NCI-H69 (cell line): Measurements from ENCODE around the gene FMN2.

Source experiments
- DNase-seq: peaks from one replicate; lab custom pipeline; 2025; lab: John Stamatoyannopoulos, UW

FMN2 gene

DNA sequence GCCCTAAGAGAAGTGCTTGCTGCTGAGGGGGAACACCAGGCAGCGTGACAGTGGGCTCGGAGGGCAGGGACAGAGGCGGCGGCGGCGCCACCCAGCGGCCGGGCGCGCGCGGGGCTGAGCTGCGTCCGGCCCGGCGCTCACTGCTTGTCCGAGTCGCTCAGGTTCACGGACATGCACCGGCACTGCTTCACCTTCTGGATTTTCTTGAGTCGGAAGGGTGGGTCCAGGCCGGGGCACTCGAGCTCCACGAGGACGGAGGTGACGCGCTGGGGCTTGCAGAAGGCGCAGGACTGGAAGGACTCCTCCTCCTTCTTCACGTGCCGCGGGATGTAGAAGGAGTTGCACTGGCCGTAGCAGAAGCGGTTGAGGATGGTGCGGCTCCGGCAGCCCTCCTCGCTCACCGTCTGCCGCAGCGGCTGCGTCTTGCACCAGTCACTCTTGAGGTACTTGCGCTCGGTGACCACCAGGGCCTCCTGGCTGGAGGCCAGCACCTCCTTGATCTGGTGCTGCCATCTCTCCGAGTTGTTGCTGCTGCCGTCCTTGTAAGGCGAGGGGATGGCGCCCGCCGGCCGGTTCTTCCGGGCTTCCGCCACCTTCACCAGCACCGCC lies 401.3 kb downstream of the FMN2 start:
- no peak for DNase-seq

DNA sequence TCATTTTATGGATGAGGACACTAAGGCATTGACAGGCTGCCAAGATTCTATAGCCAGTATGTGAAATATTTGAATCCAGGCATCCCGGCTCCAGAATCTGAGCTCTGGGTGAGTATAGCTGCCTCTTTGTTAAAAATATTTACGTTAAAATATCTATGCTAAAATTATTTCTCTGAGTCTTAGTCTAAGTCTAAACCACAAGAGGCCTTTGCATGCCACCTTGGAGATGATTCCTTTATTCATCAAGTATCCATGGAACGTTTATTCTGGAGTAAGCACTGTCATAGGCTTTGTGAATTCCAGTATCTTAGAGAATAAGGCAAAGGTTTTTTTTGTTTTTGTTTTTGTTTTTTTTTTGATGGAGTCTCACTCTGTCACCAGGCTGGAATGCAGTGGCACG lies 403.9 kb downstream of the FMN2 start:
- DNase-seq, result no peak

DNA sequence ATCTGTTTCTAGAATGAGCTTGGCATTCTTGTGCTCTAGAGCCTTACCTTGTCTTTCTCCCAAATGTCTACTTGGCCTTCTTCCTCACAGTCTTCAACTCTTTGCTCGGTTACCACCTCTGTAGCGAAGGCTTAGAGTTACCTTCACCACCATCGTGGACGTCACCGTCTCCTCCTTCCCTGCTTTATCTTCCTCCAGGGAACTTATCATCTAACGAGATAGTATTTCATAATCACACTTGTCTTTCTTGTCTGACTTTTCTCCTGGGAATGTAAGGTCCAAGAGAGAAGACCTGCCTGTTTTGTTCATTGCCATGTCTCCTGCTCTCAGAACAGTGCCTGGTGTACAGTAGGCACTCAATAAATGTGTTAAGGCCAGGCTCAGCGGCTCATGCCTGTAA lies 404.7 kb downstream of the FMN2 start:
- no peak for DNase-seq

DNA sequence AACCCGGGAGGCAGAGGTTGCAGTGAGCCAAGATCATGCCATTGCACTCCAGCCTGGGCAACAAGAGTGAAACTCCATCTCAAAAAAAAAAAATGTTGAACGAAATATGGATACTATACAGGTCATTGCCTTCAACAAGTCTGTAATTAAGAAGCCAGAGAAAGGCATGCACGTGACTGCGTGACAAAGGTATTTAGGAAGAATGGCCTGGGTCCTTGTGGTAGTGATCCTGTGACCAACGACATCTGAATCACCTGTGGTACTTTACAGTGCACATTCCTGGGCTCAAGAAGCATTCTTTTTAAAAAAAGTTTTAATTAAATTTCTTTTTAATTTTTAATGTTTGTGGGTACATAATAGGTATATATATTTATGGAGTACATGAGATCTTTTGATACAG lies 405.3 kb downstream of the FMN2 start:
- DNase-seq, result no peak

DNA sequence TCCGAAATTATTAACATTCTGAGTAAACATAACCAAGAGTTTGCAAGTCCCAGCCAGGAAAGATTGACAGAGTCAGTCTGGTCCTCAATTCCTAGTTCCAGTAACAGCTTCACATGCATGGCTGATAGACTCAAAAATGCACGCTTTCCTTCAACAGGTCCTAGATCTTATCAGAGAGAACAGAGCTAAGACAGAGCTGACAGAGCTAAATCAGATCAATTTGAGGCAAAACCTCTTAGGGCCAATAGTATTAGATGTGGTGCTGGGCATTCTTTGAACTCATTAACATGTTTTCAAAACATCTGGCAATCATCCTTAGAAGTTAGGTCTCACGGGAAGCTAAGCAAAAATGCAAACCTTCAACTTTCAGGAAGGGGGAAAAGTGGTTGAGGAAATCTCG lies 406.2 kb downstream of the FMN2 start:
- no peak for DNase-seq

DNA sequence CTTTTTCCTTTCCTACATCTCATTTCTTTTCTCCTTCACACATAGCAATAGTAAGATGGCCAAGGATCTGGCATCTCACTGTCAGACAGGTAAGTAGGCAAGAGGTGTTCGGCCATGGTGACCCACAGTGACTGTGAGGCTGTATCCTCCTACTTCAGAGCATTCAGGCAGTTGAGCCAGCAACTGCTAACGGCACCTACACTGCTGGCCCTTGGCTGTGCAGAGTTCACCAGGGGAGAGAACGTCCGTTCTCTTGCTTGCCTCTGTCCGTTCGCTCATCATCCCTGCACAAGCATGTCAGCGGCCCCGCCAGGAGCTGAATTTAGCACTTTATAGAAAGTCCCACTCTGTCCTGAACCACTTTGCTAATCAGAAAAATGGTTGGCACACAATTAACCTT lies 406.7 kb downstream of the FMN2 start:
- DNase-seq, result no peak

DNA sequence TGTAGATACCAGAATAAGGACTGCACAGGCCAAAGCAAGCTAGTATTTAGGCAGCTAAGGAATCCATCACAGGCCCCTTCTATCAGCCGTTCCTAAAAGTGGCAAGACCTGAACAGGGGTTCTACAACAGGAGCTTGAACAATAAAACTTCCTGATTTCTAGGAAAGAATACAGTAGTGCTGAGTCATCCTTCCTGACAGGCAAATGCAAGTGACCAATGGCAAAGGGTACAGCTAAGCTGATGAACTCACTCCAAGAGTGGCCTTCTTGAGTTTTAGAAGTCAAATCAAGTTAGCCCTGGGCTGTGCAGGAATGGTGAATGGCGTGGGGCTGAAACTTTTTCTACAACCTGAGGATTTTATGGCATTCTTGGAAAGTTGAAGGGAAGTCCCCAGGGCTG lies 407.3 kb downstream of the FMN2 start:
- DNase-seq, result no peak

DNA sequence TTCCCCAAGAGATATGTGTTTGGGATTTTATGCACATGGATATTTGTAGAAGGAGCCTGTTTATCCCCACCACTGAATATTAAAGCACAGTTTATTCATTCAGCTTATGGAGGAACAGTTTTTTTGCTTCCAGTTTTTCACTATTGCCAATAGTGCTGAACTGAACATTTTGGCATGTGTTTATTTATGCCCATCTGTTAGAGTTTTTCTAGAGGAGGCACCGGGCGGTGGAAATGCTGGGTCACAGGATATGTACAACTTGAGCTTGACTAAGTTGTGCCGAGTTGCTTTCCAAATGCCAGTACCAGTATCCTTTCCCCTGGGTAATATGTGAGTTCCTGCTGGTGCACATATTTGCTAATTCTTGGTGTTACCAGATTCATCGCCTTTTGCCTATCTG lies 409.0 kb downstream of the FMN2 start:
- no peak for DNase-seq

DNA sequence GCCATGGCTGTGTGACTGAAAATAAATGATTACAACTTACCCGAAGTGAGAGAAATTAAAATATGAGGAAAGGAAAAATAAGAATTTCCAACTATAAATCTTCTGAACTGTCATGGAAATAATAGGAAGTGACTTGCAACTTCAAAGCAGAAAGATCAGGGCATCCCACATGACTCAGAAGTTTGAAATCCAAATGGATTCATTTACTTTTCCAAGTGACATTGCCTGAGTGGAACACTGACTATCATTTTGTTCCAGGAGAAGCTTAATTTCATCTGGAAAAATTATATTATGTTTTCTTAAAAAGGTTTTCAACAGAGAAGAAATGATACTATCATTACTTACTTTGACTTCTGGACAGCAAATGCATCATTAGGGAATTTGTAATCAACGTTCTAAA lies 409.4 kb downstream of the FMN2 start:
- no peak for DNase-seq

DNA sequence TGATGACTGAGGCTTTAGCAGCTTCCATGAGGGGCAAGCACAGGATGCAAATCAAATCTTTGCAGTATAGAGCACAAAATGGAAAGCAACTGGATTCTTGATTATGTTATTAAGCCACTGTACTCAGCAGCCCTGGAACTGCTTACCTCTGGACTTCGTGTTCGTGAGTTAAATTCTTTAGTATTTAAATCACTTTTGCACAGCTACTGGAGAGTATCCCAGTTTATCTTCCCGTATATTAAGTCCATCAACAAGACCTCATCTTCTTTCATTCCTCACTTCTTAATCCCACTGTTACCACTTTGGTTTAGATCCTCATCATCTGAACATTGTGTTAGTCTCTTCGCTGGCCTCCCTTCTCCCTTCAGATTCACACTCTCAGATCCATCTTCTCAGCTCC lies 411.4 kb downstream of the FMN2 start:
- DNase-seq, result no peak

DNA sequence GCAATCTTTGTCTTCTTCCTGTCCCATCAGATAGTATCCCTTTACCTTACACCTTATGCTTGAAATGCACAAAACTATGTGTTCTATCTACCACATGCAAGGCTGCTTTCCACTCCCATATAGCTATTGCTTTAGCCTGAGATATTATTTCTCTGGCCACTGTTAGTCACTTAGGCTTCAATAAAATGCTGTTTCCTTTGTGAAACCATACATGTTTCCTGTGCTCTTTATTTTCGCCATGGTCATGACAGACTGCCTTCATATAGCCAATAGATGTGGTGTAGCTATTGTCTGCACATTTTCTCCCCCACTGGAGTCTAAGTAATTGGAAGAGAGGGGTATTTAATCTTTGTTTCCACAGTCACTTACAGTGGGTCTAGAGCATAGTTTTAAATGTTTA lies 411.9 kb downstream of the FMN2 start:
- DNase-seq, result no peak

DNA sequence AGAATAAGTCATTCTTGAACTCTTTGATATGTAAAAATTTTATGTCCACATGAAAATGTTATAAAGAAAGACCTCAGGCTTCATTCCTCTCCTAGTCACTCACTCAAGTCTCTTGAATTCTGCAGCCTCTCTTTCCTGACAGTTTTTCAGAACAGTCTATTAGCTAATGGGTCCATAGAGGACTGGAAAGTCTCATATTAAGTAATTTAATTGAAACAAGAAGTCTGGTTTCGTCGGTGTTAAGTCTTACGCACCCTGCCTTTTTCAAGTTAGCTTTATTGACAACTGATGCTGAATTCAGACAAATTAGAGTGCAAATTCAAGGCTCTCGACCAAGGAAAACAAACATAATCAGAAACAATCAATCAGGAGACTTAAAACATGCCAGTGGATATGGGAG lies 414.5 kb downstream of the FMN2 start:
- no peak for DNase-seq

DNA sequence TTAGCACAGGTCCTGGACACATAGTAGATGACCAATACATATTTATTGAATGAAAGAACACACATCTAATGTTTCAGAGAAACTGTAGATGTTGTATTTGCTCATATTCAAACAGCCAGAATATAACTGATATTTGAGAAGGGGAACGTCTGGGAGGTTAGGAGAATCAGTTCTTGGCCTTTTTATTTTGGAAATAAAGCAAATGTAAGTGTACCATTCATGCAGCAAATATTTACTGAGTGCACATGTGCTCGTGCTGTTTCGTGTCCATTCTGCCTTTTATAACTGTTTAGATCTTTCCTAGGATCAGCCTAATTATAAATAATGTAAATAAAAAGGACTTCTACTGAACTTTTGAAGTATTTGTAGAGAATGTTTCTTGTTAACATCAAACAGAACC lies 416.5 kb downstream of the FMN2 start:
- DNase-seq, result no peak

DNA sequence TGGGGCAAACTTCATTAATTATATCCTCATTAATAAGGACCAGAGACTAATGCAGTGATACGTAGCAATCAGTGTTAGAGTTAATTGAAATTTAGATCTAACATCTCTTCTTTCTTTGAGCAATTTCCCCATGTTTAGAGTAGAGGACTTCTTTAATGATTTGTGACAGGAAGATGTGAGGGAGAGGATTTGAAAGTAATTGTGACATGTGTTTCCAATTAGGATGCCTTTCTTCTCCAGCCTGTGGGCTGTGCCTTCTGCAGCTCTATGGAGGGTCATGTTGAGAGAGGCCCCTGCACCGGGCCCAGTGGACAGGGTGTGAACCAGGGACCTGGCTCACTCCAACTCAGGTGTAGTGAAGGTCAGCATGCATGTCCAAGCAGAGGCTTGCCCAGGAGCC lies 417.3 kb downstream of the FMN2 start:
- peak; percentile 27 for DNase-seq

DNA sequence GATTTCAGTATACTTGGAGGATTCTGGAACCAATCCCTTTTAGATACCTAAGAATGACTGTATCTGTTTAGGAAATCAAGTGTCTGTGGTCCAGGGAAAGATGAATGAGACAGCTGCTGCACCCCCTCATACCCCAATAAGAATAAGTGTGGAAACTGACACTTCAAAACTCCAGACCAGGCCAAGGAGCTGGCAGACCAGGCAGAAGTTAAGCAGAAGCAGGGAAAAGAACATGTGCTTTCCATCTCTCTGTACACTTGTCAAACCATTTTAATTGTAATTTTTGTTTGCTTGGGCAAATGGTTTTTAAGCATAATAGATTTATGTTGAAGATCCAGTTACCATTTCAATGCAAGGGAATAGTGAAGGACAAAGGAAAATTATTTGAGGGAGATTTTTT lies 420.1 kb downstream of the FMN2 start:
- DNase-seq, result no peak

DNA sequence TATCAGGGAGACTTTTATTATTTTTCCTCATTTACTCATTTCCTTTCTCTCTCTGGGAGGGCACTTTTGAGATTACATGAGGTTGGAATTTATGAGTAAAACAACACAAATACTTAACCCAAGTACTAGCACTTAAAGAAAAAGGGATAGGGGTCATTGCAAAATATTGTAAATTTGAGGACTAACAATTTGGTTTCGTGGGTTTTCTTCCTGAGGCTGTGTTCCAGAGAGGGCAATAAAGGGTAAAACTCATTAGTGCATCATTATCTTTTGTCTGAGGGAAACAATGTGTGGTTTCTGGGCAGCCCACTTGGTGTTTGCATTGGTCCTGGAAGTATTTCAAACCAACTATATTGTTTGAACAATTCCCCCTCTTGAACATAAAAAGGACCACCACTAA lies 423.8 kb downstream of the FMN2 start:
- peak; percentile 64 for DNase-seq

DNA sequence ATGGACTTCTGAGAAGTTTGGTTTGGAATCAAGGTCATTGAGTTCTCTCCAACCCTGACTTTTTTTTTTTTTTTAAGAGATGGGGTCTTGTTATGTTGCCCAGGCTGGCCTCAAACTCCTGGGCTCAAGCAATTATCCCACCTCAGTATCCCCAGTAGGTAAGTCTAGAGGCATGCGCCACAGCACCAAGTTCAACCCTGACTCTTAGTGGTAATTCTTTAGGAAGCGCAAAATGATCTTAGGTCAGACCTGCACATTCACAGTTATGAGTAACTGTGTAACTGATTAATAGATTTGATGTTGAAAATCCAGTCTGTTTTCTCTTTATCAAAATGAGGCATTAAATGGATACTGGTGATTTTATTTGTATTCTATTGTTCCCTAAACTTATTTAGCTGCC lies 424.4 kb downstream of the FMN2 start:
- no peak for DNase-seq

DNA sequence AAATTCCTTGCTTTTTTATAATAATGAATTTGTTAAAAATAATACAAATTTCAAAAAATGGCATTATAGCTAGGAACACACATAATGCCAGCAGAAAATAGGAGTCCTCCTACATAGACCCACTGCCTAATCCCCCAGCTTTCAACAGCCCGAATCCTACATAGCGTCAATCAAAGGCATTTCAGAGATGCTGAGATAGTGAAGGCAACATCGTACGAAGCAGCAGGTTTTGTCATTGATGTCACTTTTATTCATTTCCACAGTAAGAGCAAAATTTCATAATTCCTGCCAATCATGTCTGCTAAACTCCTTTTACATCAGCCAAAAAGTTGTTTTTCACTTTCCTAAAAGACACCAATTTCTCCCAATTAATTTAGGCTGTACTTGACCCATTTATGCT lies 426.2 kb downstream of the FMN2 start:
- no peak for DNase-seq

DNA sequence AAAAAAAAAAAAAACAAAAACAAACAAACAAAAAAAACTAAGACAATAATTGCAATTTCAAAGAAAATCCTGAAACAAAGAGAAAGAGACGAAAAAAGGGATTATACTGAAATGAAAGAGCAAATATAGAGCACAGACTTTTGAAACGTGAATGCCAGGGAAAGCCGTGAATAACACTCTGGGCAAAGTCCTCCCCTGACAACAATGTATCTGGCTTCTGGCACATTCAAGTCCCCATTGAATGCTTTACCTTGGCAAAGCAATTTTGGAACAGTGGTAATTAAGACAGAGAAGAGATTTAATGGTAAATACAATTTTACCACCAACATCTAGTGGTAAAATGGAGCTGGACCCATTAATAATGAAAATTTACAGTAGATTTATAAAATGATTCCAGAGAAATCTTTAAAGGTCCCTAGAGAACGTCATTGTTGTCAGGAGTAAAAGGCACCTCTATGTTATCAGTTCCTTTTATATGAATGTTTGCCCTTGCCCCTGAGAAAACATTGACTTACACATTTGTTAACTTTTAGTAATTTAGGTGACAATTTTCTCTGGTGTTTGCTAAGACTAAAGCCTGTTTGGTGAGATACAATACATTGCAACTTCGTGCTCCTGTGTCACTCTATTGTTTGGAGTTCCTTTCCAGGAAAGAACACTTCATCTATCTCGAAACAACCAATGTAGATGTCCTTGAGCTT lies 430.6 kb downstream of the FMN2 start:
- peak; percentile 82 for DNase-seq

DNA sequence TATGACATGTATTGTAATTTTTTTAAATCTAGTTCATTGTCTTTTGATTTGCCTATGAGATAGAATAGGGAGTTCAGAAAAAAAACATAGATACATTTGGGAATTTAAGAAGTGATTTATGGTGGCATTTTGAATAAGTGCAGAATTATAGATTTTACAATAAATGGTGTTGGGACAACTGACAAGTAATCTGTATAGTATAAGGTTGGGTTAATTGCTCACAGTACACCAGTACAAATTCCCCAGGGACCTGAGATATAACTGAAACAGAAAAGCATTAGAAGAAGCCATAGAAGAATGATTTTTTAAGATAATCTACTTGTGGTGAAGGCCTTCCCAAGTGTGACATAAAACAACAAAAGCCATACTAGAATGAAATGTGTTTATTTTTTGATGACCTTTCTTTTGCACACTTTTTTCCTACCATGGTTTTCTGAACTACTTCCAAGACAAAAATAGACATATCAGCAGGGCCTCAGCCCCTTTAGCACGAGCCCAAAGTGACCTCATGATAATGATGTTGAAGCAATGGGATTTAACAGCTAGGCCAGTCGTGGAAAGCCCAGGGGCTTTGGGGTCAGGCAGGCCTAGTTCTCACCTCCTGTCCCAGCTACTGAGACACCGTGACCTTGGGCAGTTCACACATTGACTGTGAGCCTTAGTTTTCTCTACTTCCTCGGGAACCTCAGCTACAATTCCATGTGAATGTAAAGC lies 432.8 kb downstream of the FMN2 start:
- DNase-seq, result peak; percentile 49
